Stimulated activated CD4-positive, alpha-beta T cell treated with anti-CD3 and anti-CD28 coated beads, TNF-alpha, amount 100 ng/mL, for 1 hour (primary cell): Measurements from ENCODE around the gene LPCAT3.
"Not testable (repeated sequence)": the region's sequence is repeated elsewhere in the genome, so short reads cannot be mapped to it uniquely, and the experiment has no call there.

Source experiments
- DNase-seq, 3 donors: peaks; one replicate each; pipeline ENCODE4 v3.0.0-alpha.2; 2020; ENCODE audit warnings: low read depth in 3 of 3, low spot score in 1 of 3

Gene LPCAT3

GRCh38 chr12:7018350-7019042 is at the start of gene LPCAT3:
Gene LPCAT3 (minus strand): TSS chr12:7018476. CDS start chr12:7018424, 52 bp downstream.
- peak; percentile 88 to 93 (median 91) for DNase-seq

- no peak for DNase-seq
Measured at GRCh38 chr12:7067096-7067495, 48.8 kb upstream of the LPCAT3 start.

- no peak for DNase-seq
Measured at GRCh38 chr12:7066596-7066995, 48.3 kb upstream of the LPCAT3 start.

- no peak for DNase-seq
Measured at GRCh38 chr12:7065073-7065623, 46.9 kb upstream of the LPCAT3 start.

GRCh38 chr12:7064516-7064915 is 46.2 kb upstream of the LPCAT3 start:
- no peak for DNase-seq

GRCh38 chr12:7061596-7061995 is 43.3 kb upstream of the LPCAT3 start:
- DNase-seq = no peak

- DNase-seq = no peak
Measured at GRCh38 chr12:7061138-7061537, 42.9 kb upstream of the LPCAT3 start.

- no peak for DNase-seq
Measured at GRCh38 chr12:7060353-7060954, 42.2 kb upstream of the LPCAT3 start, which contains the start of gene C1S. Gene C1S (plus strand): TSS chr12:7060718. CDS start chr12:7061913, 1,195 bp downstream.

GRCh38 chr12:7059780-7060179 is 41.5 kb upstream of the LPCAT3 start:
- DNase-seq = no peak

GRCh38 chr12:7058850-7059395 is 40.6 kb upstream of the LPCAT3 start:
- DNase-seq = no peak

GRCh38 chr12:7058163-7058845 is 40.0 kb upstream of the LPCAT3 start:
- DNase-seq = no peak

- DNase-seq = not testable (repeated sequence)
Measured at GRCh38 chr12:7055736-7056135, 37.5 kb upstream of the LPCAT3 start.

GRCh38 chr12:7054925-7055324 is 36.6 kb upstream of the LPCAT3 start:
- no peak for DNase-seq

- DNase-seq = not testable (repeated sequence)
Measured at GRCh38 chr12:7049973-7050372, 31.7 kb upstream of the LPCAT3 start.

GRCh38 chr12:7049445-7049951 is 31.2 kb upstream of the LPCAT3 start:
- DNase-seq = not testable (repeated sequence)

GRCh38 chr12:7047306-7047705 is 29.0 kb upstream of the LPCAT3 start:
- no peak for DNase-seq

GRCh38 chr12:7046383-7047105 is 28.3 kb upstream of the LPCAT3 start:
- no peak for DNase-seq

- no peak for DNase-seq
Measured at GRCh38 chr12:7045913-7046312, 27.6 kb upstream of the LPCAT3 start.

- no peak for DNase-seq
Measured at GRCh38 chr12:7042842-7043241, 24.6 kb upstream of the LPCAT3 start.

GRCh38 chr12:7039403-7039802 is 21.1 kb upstream of the LPCAT3 start:
- no peak for DNase-seq

- no peak for DNase-seq
Measured at GRCh38 chr12:7038591-7038990, 20.3 kb upstream of the LPCAT3 start.
